ENCODE measurements around the gene GALNTL6. TPM values are rescaled to one million over a fixed set of nuclear protein-coding genes. Genes with fewer than 3 reads are reported as not detected.

The GALNTL6 gene
- total RNA-seq, 1 experiment from 2014 or later = not detected

DNA sequence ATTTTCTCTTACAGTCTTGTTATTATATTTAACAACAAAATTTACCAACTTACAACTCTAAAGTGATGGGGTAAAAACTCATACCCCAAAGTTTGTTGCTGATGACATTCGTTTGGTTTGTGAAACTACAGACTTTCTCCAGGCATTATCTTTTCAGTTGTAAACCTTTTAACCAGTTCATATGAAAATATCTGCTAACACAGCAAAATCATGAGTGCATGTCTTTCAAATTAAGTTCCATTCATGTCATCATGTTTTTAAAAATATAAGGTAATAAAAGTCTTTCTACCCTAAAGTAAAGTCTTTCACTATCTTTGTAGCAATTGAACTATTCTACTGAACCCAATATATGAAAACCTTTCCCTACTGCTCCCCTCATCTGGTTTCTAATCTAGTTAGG lies 3.4 kb upstream of the GALNTL6 start:
- Histone ChIP-seq H4K91ac (ENCODE audit: insufficient read length, low read depth, low read length) (no peak overlapping the region), H3K14ac (ENCODE audit: insufficient read depth, low read length) (no peak overlapping the region), H2BK120ac (ENCODE audit: low read depth, low read length, poor library complexity, severe bottlenecking) (no peak overlapping the region), H2BK12ac (ENCODE audit: insufficient read length, low read depth, low read length) (no peak overlapping the region), H3K4me2 (ENCODE audit: insufficient read depth, insufficient read length, low read length) (no peak overlapping the region), H2AK5ac (ENCODE audit: insufficient read length, low read length) (no peak overlapping the region), H3T11ph (ENCODE audit: low read length) (no peak overlapping the region), H2AFZ (ENCODE audit: low read length) (no peak overlapping the region), H3K79me2 (ENCODE audit: insufficient read depth, low read length) (no peaks in the 10 kb centered on the region), H3K79me1 (ENCODE audit: insufficient read depth, low read depth, low read length, poor library complexity, severe bottlenecking) (no peaks in the 10 kb centered on the region), H3K4me1 (ENCODE audit: insufficient read depth, low read length) (no peaks in the 10 kb centered on the region), H3K23ac (ENCODE audit: insufficient read length, low read depth, low read length) (no peak overlapping the region), H4K5ac (ENCODE audit: insufficient read length, low read depth, low read length) (no peak overlapping the region), H4K20me1 (ENCODE audit: control insufficient read depth, insufficient read depth, insufficient read length) (no peaks in the 10 kb centered on the region), H2BK15ac (ENCODE audit: low read depth, low read length) (no peak overlapping the region), H4K8ac (replicated peaks; ENCODE audit: insufficient read length, low read depth, low read length) (no peak overlapping the region), H3K23me2 (ENCODE audit: insufficient read length, low read depth, low read length, poor library complexity, severe bottlenecking) (peaks cover 14% of the 10 kb centered on the region), H3K27me3 (ENCODE audit: insufficient read depth, low read length) (peaks cover 27% of the 10 kb centered on the region; the same call in 1 of the 2 replicates), H3K27ac (ENCODE audit: insufficient read length, low read depth, low read length) (no peak overlapping the region), H2BK5ac (ENCODE audit: insufficient read length, low read length) (no peak overlapping the region), H3K56ac (ENCODE audit: insufficient read length, low read depth, low read length) (no peak overlapping the region), H3K18ac (ENCODE audit: insufficient read length, low read depth, low read length) (no peak overlapping the region), H3K9ac (ENCODE audit: extremely low read depth, insufficient read length, low read length) (no peak overlapping the region), H3K9me3 (ENCODE audit: control insufficient read depth, low read depth, low read length) (no peaks in the 10 kb centered on the region), H2BK20ac (ENCODE audit: low read depth, low read length, poor library complexity, severe bottlenecking) (no peak overlapping the region), H3K4ac (ENCODE audit: low read depth, low read length) (no peak overlapping the region)
- no peaks in the 10 kb centered on the region; a peak in 2 of 7 replicates for H3K36me3 Mint-ChIP-seq (ENCODE audit: insufficient read depth in 1 of 3, low read depth in 3 of 3)
- no peaks in the 10 kb centered on the region; a peak in 1 of 5 replicates for H3K9me3 Mint-ChIP-seq
- DNase-seq = no peak
- peaks cover 16 to 18% of the 10 kb centered on the region in 2 experiments for H3K4me1 Mint-ChIP-seq
- H3K27me3 Mint-ChIP-seq (ENCODE audit: low read depth) = peaks cover 44% of the 10 kb centered on the region
- TF ChIP-seq CTCF (conservative IDR thresholded peaks at IDR 0.05) = no peak
- no peak overlapping the region for H3K4me3 Mint-ChIP-seq
- WGBS (ENCODE audit: extremely low coverage, insufficient read length, low lambda C conversion rate) = no CpG with 5 or more reads among the region's 1 CpG
- no peak overlapping the region; a peak in 1 of 7 replicates for H3K27ac Mint-ChIP-seq
